Fibroblast of lung (primary cell): ENCODE data around the gene ABCG4.

ENCODE experiments used
- EZH2 ChIP-seq: IDR thresholded peaks from 2 replicates; pipeline ENCODE4 v1.5.1; 2012; ENCODE audit warnings: low read length, control low read depth, mild to moderate bottlenecking; ENCODE audit errors: missing control alignments
- TF ChIP-seq, protein P1 (sequence below), 2 donors: IDR thresholded peaks in 1 of 2; conservative IDR thresholded peaks in 1 of 2; 1 replicate in 1 of 2; 2 replicates in 1 of 2; pipeline ENCODE4 v1.5.1; 2011 to 2012; ENCODE audit warnings: low read length in 2 of 2, control low read depth in 1 of 2, inconsistent platforms in 1 of 2, low read depth in 1 of 2, mild to moderate bottlenecking in 1 of 2

DNA sequence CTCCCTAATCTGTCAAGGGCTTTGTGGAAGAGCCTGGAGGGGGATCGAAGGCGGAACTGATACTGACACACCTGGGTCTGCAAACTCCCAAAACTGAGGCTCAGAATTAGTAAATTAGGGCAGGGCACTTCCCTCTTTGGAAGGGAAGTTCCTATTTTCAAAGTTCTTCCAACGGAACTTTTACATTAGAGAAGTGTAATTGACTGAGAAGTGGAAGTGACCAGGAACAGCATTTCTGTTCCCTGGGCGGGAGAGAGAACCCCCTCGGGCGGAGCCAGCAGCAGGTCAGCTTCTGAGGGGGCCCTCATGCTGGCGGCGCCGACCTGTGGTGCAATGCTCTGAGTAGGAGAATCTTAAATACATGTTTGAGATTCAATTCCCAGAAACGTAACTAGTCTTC lies 56.2 kb downstream of the ABCG4 start:
- TF ChIP-seq, protein P1, sequence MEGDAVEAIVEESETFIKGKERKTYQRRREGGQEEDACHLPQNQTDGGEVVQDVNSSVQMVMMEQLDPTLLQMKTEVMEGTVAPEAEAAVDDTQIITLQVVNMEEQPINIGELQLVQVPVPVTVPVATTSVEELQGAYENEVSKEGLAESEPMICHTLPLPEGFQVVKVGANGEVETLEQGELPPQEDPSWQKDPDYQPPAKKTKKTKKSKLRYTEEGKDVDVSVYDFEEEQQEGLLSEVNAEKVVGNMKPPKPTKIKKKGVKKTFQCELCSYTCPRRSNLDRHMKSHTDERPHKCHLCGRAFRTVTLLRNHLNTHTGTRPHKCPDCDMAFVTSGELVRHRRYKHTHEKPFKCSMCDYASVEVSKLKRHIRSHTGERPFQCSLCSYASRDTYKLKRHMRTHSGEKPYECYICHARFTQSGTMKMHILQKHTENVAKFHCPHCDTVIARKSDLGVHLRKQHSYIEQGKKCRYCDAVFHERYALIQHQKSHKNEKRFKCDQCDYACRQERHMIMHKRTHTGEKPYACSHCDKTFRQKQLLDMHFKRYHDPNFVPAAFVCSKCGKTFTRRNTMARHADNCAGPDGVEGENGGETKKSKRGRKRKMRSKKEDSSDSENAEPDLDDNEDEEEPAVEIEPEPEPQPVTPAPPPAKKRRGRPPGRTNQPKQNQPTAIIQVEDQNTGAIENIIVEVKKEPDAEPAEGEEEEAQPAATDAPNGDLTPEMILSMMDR (conservative IDR thresholded peaks at IDR 0.05 in 1 of 2, IDR thresholded peaks at IDR 0.05 in 1 of 2; ENCODE audit: low read depth in 1 of 2, low read length in 2 of 2) = no peak
- TF ChIP-seq EZH2 = no peak
